Thymus (tissue), 11 donors: ENCODE measurements around the gene PARS2. TPM values are rescaled to one million over a fixed set of nuclear protein-coding genes. Genes with fewer than 3 reads are reported as not detected.
A peak's percentile ranks its signal among the peaks of the same experiment; 100 is the strongest.

ENCODE experiments used
- DNase-seq, 9 donors: peaks; one replicate each; pipeline ENCODE4 v3.0.0-alpha.2; 2013; ENCODE audit warnings: low spot score in 9 of 9, low read depth in 6 of 9, missing footprints in 1 of 9
- H3K27ac ChIP-seq, 2 donors: one replicate each; pipeline ENCODE4 v1.5.1; 2013; ENCODE audit warnings: control low read depth in 1 of 2, low read depth in 1 of 2, low read length in 1 of 2, mild to moderate bottlenecking in 1 of 2, moderate library complexity in 1 of 2
- H3K27me3 ChIP-seq, 2 donors: one replicate each; pipeline ENCODE4 v1.5.1; 2013; ENCODE audit warnings: low read length in 1 of 2; ENCODE audit not compliant: control insufficient read depth in 2 of 2, insufficient read depth in 1 of 2
- H3K36me3 ChIP-seq, 2 donors: one replicate each; pipeline ENCODE4 v1.5.1; 2013; ENCODE audit warnings: low read length in 1 of 2, mild to moderate bottlenecking in 1 of 2, moderate library complexity in 1 of 2; ENCODE audit not compliant: control insufficient read depth in 2 of 2, insufficient read depth in 2 of 2
- H3K4me1 ChIP-seq, 2 donors: one replicate each; pipeline ENCODE4 v1.5.1; 2013; ENCODE audit warnings: low read length in 2 of 2; ENCODE audit not compliant: control insufficient read depth in 2 of 2, insufficient read depth in 2 of 2
- H3K4me3 ChIP-seq, 2 donors: one replicate each; pipeline ENCODE4 v1.5.1; 2013; ENCODE audit warnings: low read length in 2 of 2, control low read depth in 1 of 2, mild to moderate bottlenecking in 1 of 2
- H3K9me3 ChIP-seq, 2 donors: one replicate each; pipeline ENCODE4 v1.5.1; 2013; ENCODE audit warnings: low read length in 1 of 2, mild to moderate bottlenecking in 1 of 2; ENCODE audit not compliant: control insufficient read depth in 2 of 2, insufficient read depth in 1 of 2
- WGBS: extraction: QIAGEN DNeasy Blood & Tissue Kit; methylation state at CpG from one replicate; pipeline ENCODE4 v1.1.7; 2013; 5-methylcytosine and 5-hydroxymethylcytosine counted together
- polyA plus RNA-seq: library from polyadenylated mRNA; stranded (reverse); fragments of 200-250 nt; gene quantifications from one replicate; pipeline ENCODE4 v1.2.3, GENCODE V29; 2013
- total RNA-seq: library from RNA; stranded (reverse); fragments of 120-200 nt; gene quantifications from one replicate; pipeline ENCODE4 v1.2.4, GENCODE V29; 2013
- donor health status: healthy.

PARS2 gene
- total and polyA plus RNA-seq, 2 donors, result 2.3 to 4.4 TPM

DNA sequence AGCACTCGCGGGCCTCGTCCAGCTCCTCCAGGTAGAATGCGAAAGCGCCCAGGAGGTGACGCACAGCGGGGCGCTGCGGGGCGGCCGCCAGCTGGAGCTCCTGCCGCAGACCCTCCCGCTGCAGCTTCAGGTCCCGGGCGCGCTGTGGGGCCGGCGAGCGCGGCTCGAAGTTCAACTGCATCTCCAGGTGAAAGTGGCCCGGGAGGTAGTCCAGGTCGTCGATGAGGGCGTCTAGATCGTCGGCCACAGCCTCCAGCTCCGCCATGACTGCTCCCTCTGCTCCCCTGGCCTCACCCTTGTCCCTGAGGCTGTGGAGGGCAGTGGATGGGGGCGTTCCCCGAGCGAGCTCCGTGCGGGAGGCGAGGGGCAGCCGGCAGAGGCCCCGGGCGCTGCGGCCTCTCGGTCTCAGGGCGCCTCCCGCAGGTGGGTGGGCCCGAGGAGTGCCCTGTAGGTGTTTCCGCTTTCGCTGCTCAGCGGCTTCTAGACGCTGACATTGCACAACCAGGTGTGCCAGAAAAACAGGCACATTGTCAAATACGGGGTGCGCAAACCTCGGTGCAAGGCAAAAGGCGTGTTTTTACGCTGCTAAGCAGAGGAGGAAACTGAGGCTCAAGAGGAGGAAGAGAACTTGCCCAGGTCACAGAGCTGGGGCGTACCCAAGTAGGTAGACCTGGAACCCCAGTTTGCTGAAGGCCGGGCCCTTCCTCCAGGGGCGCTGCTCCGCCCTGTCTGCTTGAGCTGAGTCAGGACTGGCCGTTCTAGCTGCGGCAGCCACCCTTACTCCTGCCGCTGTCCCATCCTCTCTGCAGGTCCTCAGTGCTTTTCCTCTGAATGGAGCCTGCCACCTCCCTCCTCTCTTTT lies 36.8 kb upstream of the PARS2 start, which contains the start of gene TTC22:
TTC22 (minus strand) TSS at position 425 of the 861 bp plus-strand sequence; CDS start at position 265, 160 bp downstream.
- H3K27ac ChIP-seq, result peak within 1 kb of the TSS in 1 of 2 donors; percentile 73
- H3K4me1 ChIP-seq, result peaks cover 0 to 9% of the 10 kb centered on the region in 2 donors
- DNase-seq, result peak; percentile 26 to 70 (median 34)
- no peaks in the 10 kb centered on the region for H3K36me3 ChIP-seq
- H3K9me3 ChIP-seq, result no peaks in the 10 kb centered on the region
- peaks cover 3 to 46% of the 10 kb centered on the region in 2 donors for H3K27me3 ChIP-seq
- peak within 1 kb of the TSS; percentile 46 to 70 for H3K4me3 ChIP-seq
- 2% methylated on average over 58 of the region's 58 CpGs for WGBS

DNA sequence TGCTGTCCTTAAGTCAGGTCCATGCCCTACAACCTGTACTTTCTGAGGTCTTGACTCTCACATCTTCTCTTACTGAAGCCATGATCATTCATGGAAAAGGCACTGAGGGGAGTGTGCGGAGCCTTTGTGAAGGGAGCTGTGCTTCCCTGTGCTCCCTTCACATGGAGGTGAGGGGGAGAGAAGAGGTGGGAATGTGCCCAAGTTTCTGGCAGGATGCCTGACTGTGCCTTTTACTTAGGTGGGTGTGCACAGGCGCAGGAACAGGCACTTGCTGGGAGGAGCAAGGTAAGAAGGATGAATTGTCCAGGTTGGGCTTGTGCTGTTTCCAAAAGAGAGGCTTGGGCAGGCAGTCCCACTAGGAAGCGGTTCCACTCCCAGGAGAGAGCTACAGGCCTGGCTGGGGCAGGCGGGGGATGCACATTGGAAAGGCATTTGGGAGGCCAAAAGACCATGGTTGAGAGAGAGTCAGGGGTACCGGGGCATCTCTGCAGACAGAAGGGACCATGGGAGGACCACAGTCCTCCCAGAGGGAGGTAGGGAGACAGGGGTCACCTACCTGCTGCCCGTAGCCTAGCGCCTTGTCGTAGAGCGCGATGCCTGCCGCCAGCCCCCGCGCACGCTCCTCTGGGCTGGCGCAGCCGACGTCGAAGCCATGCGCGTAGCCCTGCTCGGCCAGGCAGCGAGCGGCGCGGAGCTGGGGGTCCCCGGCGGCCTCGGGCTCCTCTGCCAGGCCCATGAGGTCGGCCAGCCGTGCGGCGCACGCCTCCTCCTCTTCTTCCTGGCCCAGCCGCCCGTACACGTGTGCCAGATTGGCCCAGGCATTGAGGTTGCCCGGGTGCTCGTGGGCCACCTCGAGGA lies 35.9 kb upstream of the PARS2 start:
- WGBS, result 55% methylated on average over 39 of the region's 39 CpGs
- H3K4me1 ChIP-seq, result peaks cover 0 to 9% of the 10 kb centered on the region in 2 donors
- H3K27ac ChIP-seq, result peak overlapping the region in 1 of 2 donors; percentile 73
- H3K9me3 ChIP-seq, result no peaks in the 10 kb centered on the region
- H3K4me3 ChIP-seq, result peak overlapping the region; percentile 46 to 70
- no peaks in the 10 kb centered on the region for H3K36me3 ChIP-seq
- peaks cover 3 to 46% of the 10 kb centered on the region in 2 donors for H3K27me3 ChIP-seq
- DNase-seq, result no peak

DNA sequence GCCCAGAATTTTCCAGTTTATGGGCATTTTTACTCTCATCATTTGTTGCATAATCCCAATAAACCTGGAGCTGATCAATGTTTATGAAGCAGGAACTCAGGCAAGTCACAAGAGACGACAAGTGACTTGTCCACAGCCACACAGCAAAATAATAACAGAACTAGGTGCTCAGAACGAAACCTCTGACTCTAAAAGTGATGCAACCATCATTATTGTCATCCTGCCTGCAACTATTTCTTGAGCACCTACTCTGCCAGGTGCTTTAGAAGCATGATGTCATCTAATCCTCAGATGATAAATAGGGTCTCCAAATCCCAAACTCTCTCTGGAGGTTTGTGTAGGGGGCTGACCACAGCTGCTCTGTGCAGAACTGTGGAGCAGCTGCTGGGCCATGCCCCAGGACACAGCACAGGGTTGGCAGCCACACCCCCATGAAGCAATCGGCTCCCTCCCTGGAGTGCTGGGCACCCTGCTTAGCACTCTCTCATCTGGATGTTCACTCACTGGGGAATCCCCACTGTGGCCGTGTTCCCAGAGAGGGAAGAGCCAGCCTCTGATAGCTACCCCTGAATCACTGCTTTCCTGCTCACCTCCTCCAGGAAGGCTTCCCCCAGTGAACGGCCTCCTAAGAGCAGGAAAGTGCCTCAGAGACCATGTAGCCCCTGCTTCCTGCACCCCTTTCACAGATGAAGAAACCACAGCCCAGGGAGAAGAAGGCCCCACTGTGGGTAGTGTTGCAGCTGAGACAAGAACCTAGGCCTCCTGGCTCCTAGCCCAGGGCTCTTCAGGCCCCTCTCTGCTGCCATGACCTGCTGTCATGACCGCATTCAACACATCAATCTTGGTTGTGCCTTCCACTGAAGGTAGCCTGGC lies 34.7 kb upstream of the PARS2 start:
- WGBS, result 84% methylated on average over 6 of the region's 6 CpGs
- H3K27ac ChIP-seq, result peak overlapping the region in 1 of 2 donors; percentile 33
- no peak for DNase-seq
- peaks cover 0 to 9% of the 10 kb centered on the region in 2 donors for H3K4me1 ChIP-seq
- no peaks in the 10 kb centered on the region for H3K36me3 ChIP-seq
- H3K4me3 ChIP-seq, result no peak overlapping the region
- H3K9me3 ChIP-seq, result no peaks in the 10 kb centered on the region
- peaks cover 3 to 44% of the 10 kb centered on the region in 2 donors for H3K27me3 ChIP-seq

DNA sequence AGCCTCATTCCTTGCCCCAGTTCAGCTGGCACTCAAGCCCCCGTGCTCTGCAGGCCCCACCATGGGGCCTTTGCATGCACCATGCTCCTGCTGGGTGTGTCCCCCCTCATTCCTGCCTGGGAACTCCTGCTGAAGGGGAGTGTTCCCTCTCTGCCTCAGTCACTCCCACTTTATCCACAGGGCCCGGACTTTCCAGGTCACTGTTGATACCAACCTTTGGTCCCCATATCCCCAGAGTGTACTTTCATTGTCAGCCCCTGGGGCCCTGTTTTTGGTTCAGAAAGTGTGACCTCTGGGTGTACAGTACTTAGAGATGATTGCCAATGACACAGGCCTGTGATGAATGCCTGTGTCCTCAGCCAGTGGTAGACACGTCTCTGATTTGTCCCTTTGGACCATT lies 33.9 kb upstream of the PARS2 start:
- H3K4me1 ChIP-seq, result peaks cover 0 to 9% of the 10 kb centered on the region in 2 donors
- H3K27ac ChIP-seq, result no peak overlapping the region

DNA sequence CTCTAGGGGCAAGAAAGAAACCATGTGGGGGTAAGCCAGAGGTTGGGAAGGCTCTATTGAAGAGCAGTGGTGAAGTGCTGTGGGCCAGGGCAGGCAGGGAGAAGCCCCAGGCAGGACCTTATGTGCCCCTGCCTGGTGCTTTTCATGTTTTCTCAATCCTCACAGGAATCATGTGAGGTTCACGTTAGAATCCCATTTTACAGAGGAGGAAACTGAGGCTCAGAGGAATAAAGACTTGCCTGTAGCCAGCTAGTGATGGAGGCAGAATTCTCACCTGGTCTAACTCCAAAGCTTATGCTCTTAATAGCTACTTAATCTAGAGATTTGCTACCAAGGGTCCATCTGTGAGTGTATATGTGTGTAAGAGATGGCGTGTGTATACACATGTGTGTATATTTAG lies 32.6 kb upstream of the PARS2 start:
- H3K27ac ChIP-seq, result no peak overlapping the region
- peaks cover 3 to 39% of the 10 kb centered on the region in 2 donors for H3K27me3 ChIP-seq
- H3K4me1 ChIP-seq, result peaks cover 0 to 9% of the 10 kb centered on the region in 2 donors
- H3K9me3 ChIP-seq, result peaks cover 2 to 6% of the 10 kb centered on the region in 2 donors
- 96% methylated on average over 2 of the region's 2 CpGs for WGBS
- DNase-seq, result no peak
- H3K36me3 ChIP-seq, result no peaks in the 10 kb centered on the region
- H3K4me3 ChIP-seq, result no peak overlapping the region

More for the DNA sequence above, 33.9 kb upstream of the PARS2 start:
- 94% methylated on average over 3 of the region's 3 CpGs for WGBS
- H3K27me3 ChIP-seq, result peaks cover 3 to 41% of the 10 kb centered on the region in 2 donors
- H3K9me3 ChIP-seq, result no peaks in the 10 kb centered on the region
- DNase-seq, result no peak
- H3K4me3 ChIP-seq, result no peak overlapping the region
- H3K36me3 ChIP-seq, result no peaks in the 10 kb centered on the region

DNA sequence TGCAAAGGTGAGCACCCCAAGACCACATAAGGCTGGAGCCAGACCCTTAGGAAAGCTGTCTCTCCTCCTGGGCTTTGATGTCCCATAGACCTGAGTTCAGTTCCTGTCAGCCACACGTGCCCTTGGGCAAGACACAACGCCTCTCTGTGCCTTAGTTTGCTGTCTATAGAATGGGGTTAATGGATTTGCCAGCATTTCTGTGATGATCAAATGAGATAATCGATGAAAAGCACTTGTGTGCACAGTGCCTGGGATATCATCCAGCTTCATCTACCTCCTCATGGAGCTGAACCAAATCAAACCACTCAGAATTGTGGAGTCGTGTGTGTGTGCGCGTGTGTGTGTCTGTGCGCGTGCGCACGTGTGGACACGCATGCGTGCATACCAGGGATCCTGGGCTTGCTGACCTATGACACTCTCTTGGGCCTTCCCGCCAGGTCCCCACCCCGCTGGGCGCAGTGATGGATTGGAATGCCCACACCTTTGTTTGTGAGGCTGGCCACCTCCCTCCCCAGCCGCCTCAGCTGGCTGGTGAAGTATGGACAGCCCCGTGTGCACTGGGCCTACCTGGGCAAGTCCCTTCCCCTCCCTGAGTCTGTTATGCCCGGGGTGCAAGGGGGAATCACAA lies 31.6 kb upstream of the PARS2 start:
- WGBS, result 95% methylated on average over 18 of the region's 18 CpGs
- H3K4me1 ChIP-seq, result peaks cover 0 to 1% of the 10 kb centered on the region in 2 donors
- H3K36me3 ChIP-seq, result no peaks in the 10 kb centered on the region
- no peak overlapping the region for H3K4me3 ChIP-seq
- no peak for DNase-seq
- H3K27me3 ChIP-seq, result peaks cover 3 to 31% of the 10 kb centered on the region in 2 donors
- H3K27ac ChIP-seq, result no peak overlapping the region
- H3K9me3 ChIP-seq, result peaks cover 2 to 6% of the 10 kb centered on the region in 2 donors

DNA sequence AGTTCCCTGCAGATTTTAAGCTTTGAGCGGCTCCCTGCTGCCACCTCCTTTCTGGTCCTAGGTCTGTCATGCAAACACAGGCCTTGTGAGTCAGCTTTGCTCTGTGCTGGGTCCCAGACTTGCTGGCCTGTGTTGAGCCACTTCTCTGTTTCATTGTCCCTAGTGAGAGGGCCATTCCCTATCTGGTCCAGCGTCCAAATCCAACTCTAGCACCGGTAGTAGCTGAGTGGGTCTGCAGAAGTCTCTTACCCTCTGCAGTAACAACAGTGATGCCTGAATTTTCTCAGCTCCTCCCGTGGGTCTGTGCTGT lies 31.0 kb upstream of the PARS2 start:
- H3K27me3 ChIP-seq, result peaks cover 0 to 25% of the 10 kb centered on the region in 2 donors
- H3K9me3 ChIP-seq, result peaks cover 2 to 6% of the 10 kb centered on the region in 2 donors
- H3K27ac ChIP-seq, result no peak overlapping the region
- DNase-seq, result no peak
- WGBS, result 82% methylated on average over 4 of the region's 4 CpGs
- H3K36me3 ChIP-seq, result no peaks in the 10 kb centered on the region
- no peaks in the 10 kb centered on the region for H3K4me1 ChIP-seq
- no peak overlapping the region for H3K4me3 ChIP-seq
